Ovary (tissue), 9 donors: ENCODE data around the gene SFSWAP. TPM values are rescaled to one million over a fixed set of nuclear protein-coding genes. Genes with fewer than 3 reads are reported as not detected.

Experiments
- DNase-seq, 5 donors: peaks; one replicate each; pipeline ENCODE4 v3.0.0-alpha.2; 2019 to 2020
- H3K27ac ChIP-seq, 2 donors: fragments of 200-600 bp; one replicate each; pipeline versions ENCODE4 v1.5.1 to v1.8.0; 2019 to 2022
- H3K27me3 ChIP-seq: fragments of 200-600 bp; one replicate; pipeline ENCODE4 v1.8.0; 2022
- H3K36me3 ChIP-seq: fragments of 200-600 bp; sonication (generic); one replicate; pipeline ENCODE4 v1.5.1; 2019
- H3K4me1 ChIP-seq: one replicate; pipeline ENCODE4 v1.8.1; 2013; ENCODE audit warnings: mild to moderate bottlenecking, moderate library complexity; ENCODE audit not compliant: insufficient read depth
- H3K4me3 ChIP-seq: fragments of 200-600 bp; sonication (generic); one replicate; pipeline ENCODE4 v1.5.1; 2017
- H3K9me3 ChIP-seq, 2 donors: fragments of 200-600 bp in 1 of 2; sonication (generic) in 1 of 2; one replicate each; pipeline versions ENCODE4 v1.5.1 to v1.8.1; 2013 to 2019; ENCODE audit warnings: mild to moderate bottlenecking in 1 of 2, moderate library complexity in 1 of 2
- EP300 ChIP-seq: sonication (generic); formaldehyde crosslinking; IDR thresholded peaks from one replicate; pipeline ENCODE4 v1.6.1; 2017; ENCODE audit warnings: antibody characterized with exemption
- POLR2A ChIP-seq: fragments of 450-650 bp; IDR thresholded peaks from one replicate; pipeline ENCODE4 v1.6.1; 2017; ENCODE audit warnings: antibody characterized with exemption, mild to moderate bottlenecking, moderate library complexity
- WGBS, 3 donors: extraction: QIAGEN DNeasy Blood & Tissue Kit in 1 of 3; methylation state at CpG; one replicate each; pipeline versions ENCODE4 v1.1.5 to v1.1.7; 2013 to 2017; 5-methylcytosine and 5-hydroxymethylcytosine counted together
- intact Hi-C, 4 donors: fragments of 100-400 bp; cut with DNase I; formaldehyde crosslinking; loops; one replicate each; pipeline versions ENCODE4 v1.11.0 to v1.15.1; 2022 to 2023
- polyA plus RNA-seq, 2 donors: library from polyadenylated mRNA; stranded (reverse); fragments of 200-250 nt in 1 of 2; fragments of 350-450 nt in 1 of 2; fragmentation: Illumina TruSeq in 1 of 2; extraction: RNeasy Lipid Tissue Mini Kit (QIAGEN cat#74804) in 1 of 2; gene quantifications; one replicate each; pipeline ENCODE4 v1.2.3, GENCODE V29; 2013 to 2014
- total RNA-seq, 7 donors: library from RNA; depleted of rRNA in 2 of 7; stranded (reverse); fragments of >200 nt in 2 of 7; fragmentation: NEBNext Ultra II Directional in 3 of 7; extraction: Animal tissue kit (Norgen Biotek cat#: 25700) in 3 of 7; gene quantifications; one replicate each; pipeline versions ENCODE4 v1.1.0 to v1.2.4, GENCODE V29; 2016 to 2023
- TF ChIP-seq, protein P1 (sequence below), 3 donors: fragments of 450-650 bp in 2 of 3; fragments of 200-600 bp in 1 of 3; IDR thresholded peaks; one replicate each; pipeline versions ENCODE4 v1.5.1 to v1.8.0; 2016 to 2022; ENCODE audit warnings: antibody characterized with exemption in 3 of 3, mild to moderate bottlenecking in 1 of 3
- donor health status: DM: no; HTN: no; CAD: no; lungs with moderate emphysema.
- donor health status: DM: no; HTN: no; CAD: no.
- donor health status: Bipolar disorder and iron deficiency.
- donor health status: DM: yes; HTN: yes; CAD: no.
- donor health status: DM: no; HTN: no; CAD: no.
- donor health status: DM: yes; HTN: yes; CAD: no.

The SFSWAP gene
- total and polyA plus RNA-seq, 9 donors: 27.6 to 54.4 (median 42.5) TPM

DNA sequence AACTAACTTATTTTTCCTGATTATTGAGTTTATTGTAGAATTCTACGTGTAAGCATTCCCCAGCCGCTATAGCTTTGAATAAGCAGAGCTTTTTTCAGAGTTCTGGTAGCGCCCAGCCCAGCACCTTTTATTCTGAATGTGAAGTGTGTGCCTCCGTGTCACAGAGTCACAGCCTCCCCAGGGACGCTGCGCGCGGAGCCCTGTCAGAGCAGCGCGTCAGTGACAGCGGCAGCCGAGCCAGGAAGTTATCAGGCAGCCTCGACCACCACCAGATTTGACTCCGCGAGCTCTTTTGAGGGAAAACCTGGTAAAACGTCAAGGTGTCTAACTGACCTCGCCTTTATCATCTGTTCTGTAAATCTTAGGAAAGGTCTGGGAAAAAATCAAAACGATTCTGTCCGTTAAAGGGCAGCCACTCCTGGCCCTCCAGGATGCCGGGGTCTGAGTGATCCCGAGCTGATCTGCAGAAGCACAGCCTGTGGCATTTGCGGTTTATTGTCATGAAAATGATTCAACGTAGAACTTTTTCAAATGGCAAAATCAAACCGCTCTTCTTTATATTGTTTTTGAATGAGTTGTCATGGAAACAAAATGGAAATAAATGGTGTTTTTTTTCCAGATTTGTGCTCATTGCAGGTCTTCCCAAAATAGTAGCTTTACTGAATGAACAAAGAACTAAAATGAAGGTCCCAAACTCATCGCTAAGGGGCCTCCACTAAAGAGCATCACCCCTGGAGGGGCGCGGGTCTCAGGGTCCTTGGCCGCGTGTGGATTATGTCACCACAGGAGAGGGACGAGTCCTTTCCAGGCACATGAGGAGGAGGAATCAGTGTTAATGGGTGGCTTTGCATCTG lies 74.2 kb downstream of the SFSWAP start:
- no peak for DNase-seq
- Histone ChIP-seq H3K36me3 (no peaks in the 10 kb centered on the region), H3K4me1 (peaks cover 2% of the 10 kb centered on the region), H3K4me3 (no peak overlapping the region), H3K27me3 (no peaks in the 10 kb centered on the region), H3K9me3 (no peaks in the 10 kb centered on the region), H3K27ac (no peak overlapping the region)
- TF ChIP-seq POLR2A (no peak), EP300 (no peak)
- TF ChIP-seq, protein P1, sequence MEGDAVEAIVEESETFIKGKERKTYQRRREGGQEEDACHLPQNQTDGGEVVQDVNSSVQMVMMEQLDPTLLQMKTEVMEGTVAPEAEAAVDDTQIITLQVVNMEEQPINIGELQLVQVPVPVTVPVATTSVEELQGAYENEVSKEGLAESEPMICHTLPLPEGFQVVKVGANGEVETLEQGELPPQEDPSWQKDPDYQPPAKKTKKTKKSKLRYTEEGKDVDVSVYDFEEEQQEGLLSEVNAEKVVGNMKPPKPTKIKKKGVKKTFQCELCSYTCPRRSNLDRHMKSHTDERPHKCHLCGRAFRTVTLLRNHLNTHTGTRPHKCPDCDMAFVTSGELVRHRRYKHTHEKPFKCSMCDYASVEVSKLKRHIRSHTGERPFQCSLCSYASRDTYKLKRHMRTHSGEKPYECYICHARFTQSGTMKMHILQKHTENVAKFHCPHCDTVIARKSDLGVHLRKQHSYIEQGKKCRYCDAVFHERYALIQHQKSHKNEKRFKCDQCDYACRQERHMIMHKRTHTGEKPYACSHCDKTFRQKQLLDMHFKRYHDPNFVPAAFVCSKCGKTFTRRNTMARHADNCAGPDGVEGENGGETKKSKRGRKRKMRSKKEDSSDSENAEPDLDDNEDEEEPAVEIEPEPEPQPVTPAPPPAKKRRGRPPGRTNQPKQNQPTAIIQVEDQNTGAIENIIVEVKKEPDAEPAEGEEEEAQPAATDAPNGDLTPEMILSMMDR (IDR thresholded peaks at IDR 0.05): no peak
- 81 to 83% (median 82%) methylated on average over 30 of the region's 30 CpGs for WGBS, 3 donors
- intact Hi-C loops: no loop called here

DNA sequence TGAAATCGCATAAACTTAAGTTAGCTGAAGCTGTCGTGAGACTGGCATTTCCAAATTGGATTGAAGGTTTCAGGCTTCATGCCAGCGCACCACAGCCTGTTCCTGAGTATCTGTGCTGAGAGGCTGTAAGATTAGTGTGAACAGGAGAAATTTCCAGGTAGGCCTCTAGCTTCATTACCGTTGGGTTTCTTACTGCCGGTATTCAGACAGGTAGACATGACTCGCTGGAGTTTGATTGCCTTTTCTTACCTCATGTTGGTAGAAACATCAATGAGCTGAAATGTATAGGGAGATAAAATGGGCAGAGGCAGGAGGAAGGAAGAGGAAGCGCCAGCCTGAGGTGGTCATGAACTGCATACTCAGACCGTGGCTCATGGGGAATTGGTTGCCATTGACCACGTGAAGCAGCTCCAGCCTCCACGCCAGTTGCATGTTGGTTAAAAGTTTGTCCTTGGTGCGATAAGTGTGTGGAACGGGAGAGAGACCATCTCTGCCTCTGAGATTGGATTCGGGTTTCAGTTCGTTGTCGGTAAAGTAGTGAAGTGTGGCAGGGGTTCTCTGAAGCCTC lies 75.0 kb downstream of the SFSWAP start:
- no peak overlapping the region for H3K27ac ChIP-seq
- H3K36me3 ChIP-seq: no peaks in the 10 kb centered on the region
- H3K4me1 ChIP-seq: peaks cover 2% of the 10 kb centered on the region
- TF ChIP-seq, protein P1 (IDR thresholded peaks at IDR 0.05): no peak
- TF ChIP-seq POLR2A (no peak), EP300 (no peak)
- WGBS, 3 donors: 89 to 95% (median 94%) methylated on average over 15 of the region's 15 CpGs
- DNase-seq: no peak
- intact Hi-C loops: no loop called here
- no peaks in the 10 kb centered on the region for H3K9me3 ChIP-seq
- no peak overlapping the region for H3K4me3 ChIP-seq
- no peaks in the 10 kb centered on the region for H3K27me3 ChIP-seq

DNA sequence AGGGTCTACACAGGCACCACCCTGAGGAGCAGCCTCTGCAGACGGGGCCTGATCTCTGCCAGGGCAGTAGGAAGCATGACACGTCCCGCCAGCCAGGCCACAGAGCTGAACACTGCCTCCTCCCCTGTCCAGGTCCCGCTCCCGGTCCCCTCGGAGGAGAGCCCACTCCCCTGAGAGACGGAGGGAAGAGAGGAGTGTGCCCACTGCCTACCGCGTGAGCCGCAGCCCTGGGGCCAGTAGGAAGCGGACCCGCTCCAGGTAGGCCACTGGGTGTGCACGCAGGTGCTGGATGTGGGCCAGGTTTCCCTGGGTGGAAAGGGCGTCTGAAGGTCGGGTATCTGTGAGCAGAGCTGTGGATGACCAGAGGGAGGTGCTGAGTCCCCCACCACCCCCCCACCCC lies 75.4 kb downstream of the SFSWAP start:
- intact Hi-C loops: no loop called here
- no peaks in the 10 kb centered on the region for H3K27me3 ChIP-seq
- no peak for DNase-seq
- H3K27ac ChIP-seq: no peak overlapping the region
- no peaks in the 10 kb centered on the region for H3K9me3 ChIP-seq
- H3K4me3 ChIP-seq: no peak overlapping the region
- TF ChIP-seq EP300: no peak
- TF ChIP-seq, protein P1 (IDR thresholded peaks at IDR 0.05): no peak
- no peak for TF ChIP-seq POLR2A
- H3K4me1 ChIP-seq: peaks cover 2% of the 10 kb centered on the region
- no peaks in the 10 kb centered on the region for H3K36me3 ChIP-seq
- 84 to 89% (median 85%) methylated on average over 15 of the region's 15 CpGs for WGBS, 3 donors

- no peaks in the 10 kb centered on the region for H3K9me3 ChIP-seq
- no peaks in the 10 kb centered on the region for H3K27me3 ChIP-seq
- no peak overlapping the region for H3K4me3 ChIP-seq
- TF ChIP-seq, protein P1 (IDR thresholded peaks at IDR 0.05): no peak
- TF ChIP-seq EP300: no peak
- TF ChIP-seq POLR2A: no peak
- no peak for DNase-seq
- H3K4me1 ChIP-seq: peaks cover 2% of the 10 kb centered on the region
- H3K36me3 ChIP-seq: no peaks in the 10 kb centered on the region
- H3K27ac ChIP-seq: no peak overlapping the region
- intact Hi-C loops: no loop called here
- 87 to 89% (median 88%) methylated on average over 17 of the region's 17 CpGs for WGBS, 3 donors
Measured at GRCh38 chr12:131787143-131787660, 76.3 kb downstream of the SFSWAP start.
